Measurements from ENCODE around the gene TRMT44.

DNA sequence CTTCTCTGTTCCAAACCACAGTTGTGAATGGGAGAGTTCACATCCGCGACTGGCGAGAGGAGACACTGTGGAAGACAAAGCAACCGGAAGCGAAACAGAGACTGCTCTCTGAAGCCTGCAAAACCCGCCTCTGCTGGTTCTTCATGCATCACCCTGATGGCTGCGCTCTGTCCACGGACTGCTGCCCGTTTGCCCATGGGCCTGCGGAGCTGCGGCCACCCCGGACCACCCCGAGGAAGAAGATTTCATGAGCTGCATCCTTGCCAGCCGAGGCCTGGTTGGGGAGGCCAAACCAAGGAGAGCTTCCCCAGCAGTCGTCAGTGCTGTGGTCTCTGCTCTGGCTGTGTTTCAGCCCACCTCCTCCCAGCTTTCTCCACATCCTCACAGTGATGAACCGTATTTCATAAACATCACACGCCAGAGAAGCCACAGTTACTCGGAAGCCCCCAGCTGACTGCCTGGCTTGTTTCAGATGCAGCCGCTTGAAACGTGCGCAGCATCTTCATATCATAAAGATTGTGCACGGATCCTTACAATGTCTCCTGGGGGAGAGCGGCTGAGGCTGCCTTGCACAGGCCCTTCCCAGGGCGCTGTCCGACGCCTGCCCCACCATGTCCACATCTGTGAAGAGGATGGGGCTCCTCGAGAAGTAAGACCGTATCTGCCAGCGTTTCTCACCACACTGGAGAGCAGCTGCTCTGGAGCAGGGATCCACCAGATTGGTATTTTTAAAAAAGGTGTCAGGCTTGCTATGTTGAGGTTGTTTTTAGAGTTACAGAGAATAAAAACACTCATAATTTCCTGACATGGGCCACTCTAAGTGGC is 35.4 kb downstream of the TRMT44 start:
- TF ChIP-seq, protein P1, sequence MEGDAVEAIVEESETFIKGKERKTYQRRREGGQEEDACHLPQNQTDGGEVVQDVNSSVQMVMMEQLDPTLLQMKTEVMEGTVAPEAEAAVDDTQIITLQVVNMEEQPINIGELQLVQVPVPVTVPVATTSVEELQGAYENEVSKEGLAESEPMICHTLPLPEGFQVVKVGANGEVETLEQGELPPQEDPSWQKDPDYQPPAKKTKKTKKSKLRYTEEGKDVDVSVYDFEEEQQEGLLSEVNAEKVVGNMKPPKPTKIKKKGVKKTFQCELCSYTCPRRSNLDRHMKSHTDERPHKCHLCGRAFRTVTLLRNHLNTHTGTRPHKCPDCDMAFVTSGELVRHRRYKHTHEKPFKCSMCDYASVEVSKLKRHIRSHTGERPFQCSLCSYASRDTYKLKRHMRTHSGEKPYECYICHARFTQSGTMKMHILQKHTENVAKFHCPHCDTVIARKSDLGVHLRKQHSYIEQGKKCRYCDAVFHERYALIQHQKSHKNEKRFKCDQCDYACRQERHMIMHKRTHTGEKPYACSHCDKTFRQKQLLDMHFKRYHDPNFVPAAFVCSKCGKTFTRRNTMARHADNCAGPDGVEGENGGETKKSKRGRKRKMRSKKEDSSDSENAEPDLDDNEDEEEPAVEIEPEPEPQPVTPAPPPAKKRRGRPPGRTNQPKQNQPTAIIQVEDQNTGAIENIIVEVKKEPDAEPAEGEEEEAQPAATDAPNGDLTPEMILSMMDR (optimal IDR thresholded peaks at IDR 0.05 in 1 of 3, IDR thresholded peaks at IDR 0.05 in 1 of 3, conservative IDR thresholded peaks at IDR 0.05 in 1 of 3; ENCODE audit: extremely low read depth in 1 of 3, insufficient read depth in 2 of 3, low read length in 3 of 3) = no peak
- no peak for TF ChIP-seq EZH2 (IDR thresholded peaks at IDR 0.05; ENCODE audit: low read length)
